Type B pancreatic cell (in vitro differentiated cells): ENCODE measurements around the gene FRG2B. TPM values are rescaled to one million over a fixed set of nuclear protein-coding genes. Genes with fewer than 3 reads are reported as not detected.
"Not testable (repeated sequence)": the region's sequence is repeated elsewhere in the genome, so short reads cannot be mapped to it uniquely, and the experiment has no call there.

Source experiments
- DNase-seq: peaks from one replicate; pipeline ENCODE4 v3.0.0; 2021; ENCODE audit warnings: mixed read lengths; ENCODE audit not compliant: unreplicated experiment; ENCODE audit errors: extremely low spot score
- H3K27ac Mint-ChIP-seq: 2 replicates; pipeline ENCODE4 v1.8.0; 2021; ENCODE audit warnings: mild to moderate bottlenecking, mixed read lengths
- H3K27me3 Mint-ChIP-seq: 2 replicates; pipeline ENCODE4 v1.8.0; 2021; ENCODE audit warnings: mixed read lengths
- H3K36me3 Mint-ChIP-seq: 2 replicates; pipeline ENCODE4 v1.8.0; 2021; ENCODE audit warnings: mixed read lengths
- H3K4me1 Mint-ChIP-seq: one replicate; pipeline ENCODE4 v1.8.0; 2021; ENCODE audit warnings: mixed read lengths; ENCODE audit not compliant: unreplicated experiment
- H3K4me3 Mint-ChIP-seq: 2 replicates; pipeline ENCODE4 v1.8.0; 2021; ENCODE audit warnings: mild to moderate bottlenecking, mixed read lengths
- H3K9me3 Mint-ChIP-seq: 2 replicates; pipeline ENCODE4 v1.8.0; 2021; ENCODE audit warnings: mixed read lengths
- total RNA-seq: library from RNA; stranded (reverse); gene quantifications from 2 replicates; pipeline ENCODE4 v1.2.1, GENCODE V29; 2021; ENCODE audit warnings: low replicate concordance
- TF ChIP-seq, protein P1 (sequence below): fragments of 200-600 bp; sonication (generic); conservative IDR thresholded peaks from 2 replicates; pipeline ENCODE4 v1.5.0; 2021; ENCODE audit warnings: antibody characterized with exemption, mild to moderate bottlenecking

The FRG2B gene
- total RNA-seq, 1 donor from 2014 or later, result not detected

GRCh38 chr10:133611079-133611478 lies 15.5 kb downstream of the FRG2B start:
- Mint-ChIP-seq H3K27ac (no peak overlapping the region), H3K27me3 (no peaks in the 10 kb centered on the region), H3K36me3 (no peaks in the 10 kb centered on the region), H3K9me3 (peaks cover 16% of the 10 kb centered on the region), H3K4me1 (no peaks in the 10 kb centered on the region), H3K4me3 (no peak overlapping the region)
- TF ChIP-seq, protein P1, sequence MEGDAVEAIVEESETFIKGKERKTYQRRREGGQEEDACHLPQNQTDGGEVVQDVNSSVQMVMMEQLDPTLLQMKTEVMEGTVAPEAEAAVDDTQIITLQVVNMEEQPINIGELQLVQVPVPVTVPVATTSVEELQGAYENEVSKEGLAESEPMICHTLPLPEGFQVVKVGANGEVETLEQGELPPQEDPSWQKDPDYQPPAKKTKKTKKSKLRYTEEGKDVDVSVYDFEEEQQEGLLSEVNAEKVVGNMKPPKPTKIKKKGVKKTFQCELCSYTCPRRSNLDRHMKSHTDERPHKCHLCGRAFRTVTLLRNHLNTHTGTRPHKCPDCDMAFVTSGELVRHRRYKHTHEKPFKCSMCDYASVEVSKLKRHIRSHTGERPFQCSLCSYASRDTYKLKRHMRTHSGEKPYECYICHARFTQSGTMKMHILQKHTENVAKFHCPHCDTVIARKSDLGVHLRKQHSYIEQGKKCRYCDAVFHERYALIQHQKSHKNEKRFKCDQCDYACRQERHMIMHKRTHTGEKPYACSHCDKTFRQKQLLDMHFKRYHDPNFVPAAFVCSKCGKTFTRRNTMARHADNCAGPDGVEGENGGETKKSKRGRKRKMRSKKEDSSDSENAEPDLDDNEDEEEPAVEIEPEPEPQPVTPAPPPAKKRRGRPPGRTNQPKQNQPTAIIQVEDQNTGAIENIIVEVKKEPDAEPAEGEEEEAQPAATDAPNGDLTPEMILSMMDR, result no peak
- no peak for DNase-seq

DNA sequence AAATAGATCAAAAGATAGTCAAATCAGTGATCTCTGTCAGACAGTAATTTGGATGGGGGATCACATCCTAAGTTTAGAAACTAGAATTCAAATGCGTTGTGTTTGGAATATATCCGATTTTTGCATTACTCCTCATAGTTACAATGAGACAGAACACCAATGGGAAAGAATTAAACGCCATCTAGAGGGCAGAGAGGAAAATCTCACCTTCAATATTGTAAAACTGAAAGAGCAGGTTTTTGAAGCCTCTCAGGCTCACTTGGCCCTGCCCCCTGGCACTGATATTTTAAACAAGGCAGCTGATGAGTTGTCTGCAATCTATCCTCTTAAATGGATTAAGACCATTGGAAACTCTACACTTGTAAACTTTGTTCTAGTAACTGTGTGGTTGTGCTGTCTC lies 17.7 kb downstream of the FRG2B start:
- H3K27ac Mint-ChIP-seq, result no peak overlapping the region

GRCh38 chr10:133603434-133603833 lies 23.2 kb downstream of the FRG2B start:
- not testable (repeated sequence) for H3K9me3 Mint-ChIP-seq, H3K36me3 Mint-ChIP-seq

More for the DNA sequence above, 17.7 kb downstream of the FRG2B start:
- no peaks in the 10 kb centered on the region for H3K27me3 Mint-ChIP-seq
- H3K4me3 Mint-ChIP-seq, result no peak overlapping the region
- H3K36me3 Mint-ChIP-seq, result no peaks in the 10 kb centered on the region
- H3K9me3 Mint-ChIP-seq, result peaks cover 19% of the 10 kb centered on the region
- no peak for DNase-seq
- TF ChIP-seq, protein P1, result peak; percentile 46
- no peaks in the 10 kb centered on the region for H3K4me1 Mint-ChIP-seq

DNA sequence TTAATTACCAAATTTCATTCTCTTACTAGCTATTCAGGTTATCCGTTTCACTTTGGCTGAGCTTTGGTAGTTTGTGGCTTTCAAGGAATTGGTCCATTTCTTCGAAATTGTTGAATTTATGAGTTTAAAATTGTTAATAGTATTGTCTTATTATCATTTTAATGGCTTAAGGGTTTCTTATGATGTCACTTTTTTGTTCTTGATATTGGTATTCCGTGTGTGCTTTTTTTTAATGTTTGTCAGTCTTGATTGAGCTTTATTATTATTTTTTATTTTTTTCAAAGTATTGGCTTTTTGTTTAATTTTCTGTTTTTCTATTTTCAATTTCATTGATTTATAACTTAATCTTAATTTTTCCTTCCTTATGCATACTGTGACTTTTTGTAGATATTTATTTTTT lies 25.9 kb downstream of the FRG2B start:
- Mint-ChIP-seq H3K9me3 (peaks cover 4% of the 10 kb centered on the region), H3K36me3 (no peaks in the 10 kb centered on the region), H3K27me3 (no peaks in the 10 kb centered on the region), H3K27ac (no peak overlapping the region), H3K4me1 (no peaks in the 10 kb centered on the region), H3K4me3 (no peak overlapping the region)
- TF ChIP-seq, protein P1, result no peak
- DNase-seq, result no peak

More at GRCh38 chr10:133603434-133603833, 23.2 kb downstream of the FRG2B start:
- H3K27me3 Mint-ChIP-seq, H3K4me1 Mint-ChIP-seq, DNase-seq, H3K4me3 Mint-ChIP-seq, H3K27ac Mint-ChIP-seq: not testable (repeated sequence)

GRCh38 chr10:133599869-133600268 lies 26.7 kb downstream of the FRG2B start:
- H3K4me1 Mint-ChIP-seq, H3K4me3 Mint-ChIP-seq, H3K27ac Mint-ChIP-seq, H3K9me3 Mint-ChIP-seq, H3K36me3 Mint-ChIP-seq, H3K27me3 Mint-ChIP-seq, DNase-seq: not testable (repeated sequence)

DNA sequence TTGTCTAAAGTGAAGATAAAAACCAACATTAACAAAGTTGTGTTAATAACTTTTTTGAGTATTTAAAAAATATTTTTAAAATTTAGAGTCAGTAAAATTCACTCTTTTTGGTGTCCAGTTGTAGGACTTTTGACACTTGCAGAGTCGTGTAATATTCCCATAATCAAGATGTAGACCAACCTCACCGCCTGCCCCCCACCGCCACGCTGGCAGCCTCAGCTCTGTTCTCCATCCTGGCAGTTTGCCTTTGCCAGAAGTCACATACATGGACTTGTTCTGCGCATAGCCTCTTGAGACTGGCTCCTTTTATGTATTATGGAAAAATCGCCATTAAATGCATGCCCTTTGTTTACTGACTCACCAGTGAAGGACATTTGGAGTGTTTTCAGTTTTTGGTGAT lies 33.9 kb downstream of the FRG2B start:
- no peaks in the 10 kb centered on the region for H3K36me3 Mint-ChIP-seq

More for the DNA sequence above, 33.9 kb downstream of the FRG2B start:
- H3K4me1 Mint-ChIP-seq, result no peaks in the 10 kb centered on the region
- no peaks in the 10 kb centered on the region for H3K27me3 Mint-ChIP-seq
- no peak overlapping the region for H3K4me3 Mint-ChIP-seq
- TF ChIP-seq, protein P1, result no peak
- H3K9me3 Mint-ChIP-seq, result peaks cover 3% of the 10 kb centered on the region
- no peak overlapping the region for H3K27ac Mint-ChIP-seq
- DNase-seq, result no peak
